DMS 273 treated with DMSO at 0.1 percent for 48 hours (cell line): ENCODE results near the gene USP47.

Source experiments
- DNase-seq: peaks from one replicate; lab custom pipeline; 2025; lab: John Stamatoyannopoulos, UW

Gene USP47

DNA sequence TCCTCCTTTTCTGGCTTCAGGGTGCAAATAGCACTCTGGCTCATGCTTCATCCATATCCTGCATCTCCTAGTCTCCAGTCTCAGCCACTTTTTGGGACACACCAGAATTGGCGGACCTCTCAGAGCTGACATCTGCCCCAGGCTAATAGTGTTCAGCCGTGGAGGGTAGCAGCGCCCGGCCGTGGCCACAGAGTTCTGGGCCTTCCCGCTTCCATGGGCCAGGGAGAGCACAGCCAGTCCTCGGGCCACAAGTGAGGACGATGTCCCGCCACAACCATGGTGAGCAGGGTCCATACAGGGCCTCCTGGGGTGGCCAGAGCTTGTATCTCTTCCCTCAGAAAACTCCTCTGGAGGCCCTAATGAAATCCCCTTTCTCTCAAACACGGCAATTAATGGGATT lies 140.7 kb downstream of the USP47 start:
- DNase-seq, result no peak

DNA sequence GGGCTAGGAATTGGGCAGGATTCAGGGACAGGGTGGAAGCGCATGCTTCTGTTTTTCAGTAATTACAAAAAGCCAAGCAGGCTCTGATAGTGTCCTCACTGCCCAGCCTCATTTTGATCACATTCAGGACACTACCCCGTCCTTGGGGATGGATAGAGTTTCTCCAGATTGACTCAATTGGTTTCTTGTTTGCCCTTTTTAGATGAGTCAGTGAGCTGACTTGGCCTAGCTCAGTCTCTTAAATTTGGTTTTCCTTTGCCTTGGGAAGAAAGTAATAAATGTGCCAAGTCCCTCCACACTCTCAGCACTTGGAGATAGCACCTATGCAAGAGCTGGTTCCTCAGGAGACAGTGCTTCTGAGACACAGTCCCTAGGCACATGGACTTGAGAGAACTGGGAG lies 141.2 kb downstream of the USP47 start:
- no peak for DNase-seq

DNA sequence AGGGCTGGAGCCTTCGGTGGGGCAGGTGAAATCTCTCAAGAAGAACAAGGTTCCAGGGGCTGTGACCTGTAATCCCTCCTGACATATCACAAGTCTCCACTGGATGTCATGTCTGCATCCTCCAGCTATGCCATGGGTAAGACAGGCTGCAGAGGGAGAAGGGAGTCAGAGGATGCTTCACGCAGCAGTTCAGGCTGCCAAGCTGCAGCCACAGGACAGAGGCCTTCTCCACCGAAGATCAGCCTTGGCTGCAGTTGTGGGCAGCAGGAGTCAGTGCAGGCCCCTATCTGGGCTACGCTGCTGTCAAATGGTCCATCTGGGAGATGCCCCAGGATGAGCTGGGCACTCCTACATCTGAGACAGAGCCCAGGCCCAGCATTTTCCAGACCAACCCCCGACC lies 141.7 kb downstream of the USP47 start:
- DNase-seq, result no peak

DNA sequence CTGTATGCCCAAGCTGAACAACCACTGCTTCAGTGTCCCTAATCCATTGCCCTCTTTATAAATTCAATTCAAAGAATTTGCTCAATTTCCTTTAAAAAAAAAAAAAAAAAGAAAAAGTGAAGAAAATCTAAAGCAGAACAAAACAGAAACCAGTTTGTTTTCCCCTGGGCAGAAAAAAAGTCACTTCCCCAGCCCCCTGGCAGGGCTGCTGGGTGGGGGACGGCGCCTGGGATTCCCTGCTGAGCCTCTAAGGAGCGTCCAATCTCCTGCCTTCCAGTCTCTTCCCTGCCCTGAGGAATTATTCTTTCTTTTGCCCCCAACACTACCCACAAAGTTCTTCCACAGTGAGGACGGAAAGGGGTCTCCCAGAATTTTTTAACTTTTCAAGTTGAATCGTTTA lies 142.8 kb downstream of the USP47 start:
- DNase-seq, result no peak

DNA sequence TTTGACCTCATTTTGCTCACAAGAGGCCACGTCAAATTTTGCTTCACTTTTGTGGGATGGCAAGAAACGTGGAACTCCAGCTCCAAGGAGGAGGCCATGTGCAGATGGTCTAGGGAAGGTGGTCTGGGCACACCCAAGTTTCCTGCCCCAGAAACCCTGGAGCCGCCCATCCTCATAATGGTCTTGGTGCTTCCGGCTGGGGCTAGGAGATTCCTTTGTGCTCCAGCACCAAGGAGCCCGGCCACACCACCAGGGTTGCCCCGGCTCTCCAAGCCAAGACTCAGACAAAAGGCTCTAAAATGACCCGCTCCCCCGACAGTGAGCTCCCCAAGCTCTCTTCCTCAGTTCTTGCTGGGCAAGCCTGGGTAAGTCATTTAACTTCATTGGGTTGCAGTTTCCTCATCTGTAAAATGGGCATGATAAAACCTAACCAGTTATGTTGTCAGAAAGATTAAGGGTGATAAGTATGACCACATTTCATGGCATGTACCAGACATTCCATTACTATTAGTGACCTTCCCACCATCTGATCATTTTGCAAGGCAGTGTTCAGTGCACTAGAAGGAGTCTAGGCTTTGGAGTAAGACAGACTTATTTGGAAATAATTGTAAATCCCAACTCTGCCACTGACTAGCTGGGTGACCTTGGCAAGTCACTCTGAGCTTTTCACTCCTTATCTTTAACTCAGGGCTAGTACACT lies 143.4 kb downstream of the USP47 start:
- DNase-seq, result no peak

DNA sequence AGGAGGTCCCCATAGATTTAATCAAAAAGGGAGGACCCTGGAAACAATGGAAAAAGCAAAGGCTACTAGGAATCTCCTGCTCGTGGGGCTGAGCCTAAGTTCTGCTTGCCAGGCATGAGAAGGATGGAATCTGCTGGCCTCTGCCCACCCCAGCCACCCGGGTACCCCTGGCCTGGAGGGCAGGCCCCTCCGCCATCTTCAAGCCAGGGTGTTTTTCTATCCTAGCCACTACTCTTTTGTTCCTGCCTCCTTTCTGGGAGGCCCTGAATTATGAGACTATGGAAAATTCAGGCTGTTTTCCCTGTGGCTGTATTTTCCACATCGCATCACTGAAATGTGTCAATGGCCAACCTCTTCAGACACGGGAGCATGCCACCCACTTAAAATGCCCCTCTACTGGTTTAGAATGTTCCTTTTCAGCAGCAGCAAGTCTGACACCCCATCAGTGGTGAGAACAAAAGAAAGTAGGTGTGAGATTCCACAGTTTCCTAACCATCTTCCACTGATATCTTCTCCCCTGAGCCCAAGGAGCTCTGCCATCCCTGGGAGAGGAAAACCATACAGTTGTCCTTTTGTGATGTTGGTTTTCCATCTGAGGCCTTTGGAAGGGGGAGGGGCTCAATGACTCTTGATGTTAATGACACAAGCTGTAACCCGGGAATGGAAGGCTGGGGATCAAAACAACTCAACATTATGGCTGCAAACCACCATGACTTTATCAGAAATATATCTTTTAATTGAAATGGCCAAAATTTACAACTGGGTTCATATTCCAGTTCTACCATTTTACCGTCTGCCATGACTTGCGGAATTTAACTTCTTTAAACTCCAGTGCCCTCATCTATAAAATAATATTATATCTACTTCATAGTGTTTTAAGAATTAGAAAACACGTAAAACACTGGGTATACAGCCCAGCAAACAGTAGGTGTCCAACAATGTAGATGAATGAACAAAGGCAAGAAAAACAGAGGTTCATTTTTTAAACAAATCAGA lies 144.5 kb downstream of the USP47 start:
- DNase-seq, result no peak

DNA sequence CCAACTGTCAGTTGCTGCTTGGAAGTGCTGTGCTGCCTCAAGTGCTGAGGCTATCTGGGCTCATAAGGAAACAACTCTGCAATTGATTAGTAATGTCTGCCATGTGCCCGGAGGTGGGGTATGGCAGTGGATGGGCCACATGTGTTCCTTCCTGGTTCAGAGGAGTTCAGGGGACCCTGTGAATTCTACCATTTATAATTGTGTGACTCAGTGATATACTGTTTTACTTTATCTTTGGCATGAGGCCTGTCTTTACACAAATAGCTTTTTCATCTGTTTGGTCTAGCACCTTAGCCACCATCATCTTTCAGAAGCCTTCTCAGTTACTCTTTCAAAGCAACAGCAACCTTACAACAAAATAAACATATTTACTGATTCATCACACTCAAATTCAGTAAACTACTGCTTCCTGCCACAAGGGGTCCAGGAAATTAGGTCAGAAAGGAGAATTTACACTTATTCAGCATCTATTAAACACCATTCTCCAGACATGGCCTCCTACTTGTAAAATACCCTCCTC lies 145.8 kb downstream of the USP47 start:
- no peak for DNase-seq

DNA sequence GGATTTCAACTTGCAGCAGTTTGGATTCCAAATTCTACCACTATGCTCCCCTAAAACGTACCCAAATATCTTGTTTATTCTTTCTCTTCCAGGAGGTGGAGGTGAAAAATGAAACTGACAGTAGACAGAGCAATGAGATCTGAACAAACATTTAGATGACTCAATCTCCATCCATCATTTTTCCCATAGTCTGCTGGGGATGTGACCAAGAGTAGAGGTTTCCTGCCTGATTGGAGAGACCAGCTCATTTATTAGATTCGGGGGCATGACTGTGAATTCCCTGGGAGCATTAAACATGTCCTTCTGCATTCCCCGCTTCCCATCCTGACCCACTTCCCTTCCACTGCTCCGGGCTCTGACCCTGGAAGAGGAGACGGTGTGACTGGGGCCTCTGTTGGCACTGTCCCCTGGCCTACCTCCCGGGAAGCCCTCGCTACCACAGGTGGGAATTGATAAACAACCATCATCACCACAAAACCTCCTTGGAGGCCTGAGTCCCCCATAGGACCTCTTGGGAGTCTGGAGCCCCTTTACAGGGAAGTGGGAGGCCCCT lies 146.4 kb downstream of the USP47 start:
- no peak for DNase-seq

DNA sequence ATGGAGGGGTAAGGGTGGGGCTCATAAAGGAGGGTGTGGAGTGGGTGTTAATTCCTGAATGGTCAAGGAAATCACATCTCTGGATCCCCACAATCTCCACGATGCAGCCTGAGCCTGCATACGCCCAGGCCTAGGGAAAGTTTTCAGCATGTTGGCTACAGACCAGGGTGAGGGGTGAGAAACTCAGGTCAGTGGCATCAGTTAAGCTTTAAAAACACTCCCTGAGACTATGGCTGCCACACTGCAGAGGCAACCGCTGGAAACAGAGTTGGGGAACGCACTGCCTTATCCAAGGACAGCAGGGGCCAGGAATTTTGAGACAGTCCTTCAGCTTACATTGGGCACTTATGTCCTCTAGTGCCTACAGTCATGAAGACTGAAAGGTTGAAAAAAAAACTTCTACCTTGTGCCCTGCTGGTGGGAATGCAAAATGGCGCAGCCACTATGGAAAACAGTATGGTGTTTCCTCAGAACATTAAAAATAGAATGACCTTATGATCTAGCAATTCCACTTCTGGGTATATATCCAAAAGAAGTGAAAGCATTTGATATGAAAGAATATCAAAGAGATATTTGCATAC lies 147.0 kb downstream of the USP47 start:
- DNase-seq, result no peak

DNA sequence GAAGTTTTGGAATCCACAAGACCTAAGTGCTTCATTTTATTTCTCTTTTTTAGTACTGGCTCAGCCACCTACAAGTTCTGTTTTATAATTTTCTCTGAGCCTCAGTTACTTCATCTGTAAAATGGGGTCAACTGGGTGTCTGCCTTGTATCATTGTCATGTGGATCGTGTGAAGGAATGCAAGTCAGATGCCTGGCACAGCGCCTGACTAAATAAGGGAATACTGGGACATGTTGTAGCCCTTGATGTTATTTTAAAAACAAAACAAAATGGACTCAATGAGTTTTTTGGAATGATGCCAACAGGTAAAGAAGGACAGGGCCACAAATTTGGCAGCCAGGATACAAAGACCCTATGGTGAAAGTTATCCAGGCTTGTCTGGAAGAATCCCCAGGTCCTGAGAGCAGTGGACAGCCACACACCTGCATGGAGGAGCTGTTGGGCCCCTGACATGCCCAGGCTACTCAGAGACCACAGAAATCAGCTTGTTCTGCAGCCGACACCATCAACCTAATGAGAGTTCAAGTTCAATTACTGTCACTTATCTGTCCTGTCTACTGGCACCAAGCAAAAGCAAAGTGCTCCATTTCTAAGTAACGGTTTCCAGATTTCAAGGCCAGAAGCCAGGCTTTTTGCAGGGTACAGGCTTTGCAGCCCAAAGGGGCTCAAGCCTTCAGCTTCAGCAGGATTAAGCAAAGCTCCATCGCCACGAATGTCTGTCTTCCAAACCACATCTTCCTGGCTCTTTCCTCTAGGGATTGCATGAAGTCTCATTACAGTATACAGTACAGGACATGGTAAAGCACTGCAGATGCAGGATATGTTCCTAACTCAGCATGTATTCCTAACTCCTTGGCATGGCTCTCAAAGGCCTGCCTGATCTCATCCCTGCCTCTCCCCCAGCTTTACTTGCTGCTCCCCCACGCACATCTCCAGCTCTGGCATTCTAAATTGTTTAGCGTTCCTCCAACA lies 148.3 kb downstream of the USP47 start:
- DNase-seq, result no peak

DNA sequence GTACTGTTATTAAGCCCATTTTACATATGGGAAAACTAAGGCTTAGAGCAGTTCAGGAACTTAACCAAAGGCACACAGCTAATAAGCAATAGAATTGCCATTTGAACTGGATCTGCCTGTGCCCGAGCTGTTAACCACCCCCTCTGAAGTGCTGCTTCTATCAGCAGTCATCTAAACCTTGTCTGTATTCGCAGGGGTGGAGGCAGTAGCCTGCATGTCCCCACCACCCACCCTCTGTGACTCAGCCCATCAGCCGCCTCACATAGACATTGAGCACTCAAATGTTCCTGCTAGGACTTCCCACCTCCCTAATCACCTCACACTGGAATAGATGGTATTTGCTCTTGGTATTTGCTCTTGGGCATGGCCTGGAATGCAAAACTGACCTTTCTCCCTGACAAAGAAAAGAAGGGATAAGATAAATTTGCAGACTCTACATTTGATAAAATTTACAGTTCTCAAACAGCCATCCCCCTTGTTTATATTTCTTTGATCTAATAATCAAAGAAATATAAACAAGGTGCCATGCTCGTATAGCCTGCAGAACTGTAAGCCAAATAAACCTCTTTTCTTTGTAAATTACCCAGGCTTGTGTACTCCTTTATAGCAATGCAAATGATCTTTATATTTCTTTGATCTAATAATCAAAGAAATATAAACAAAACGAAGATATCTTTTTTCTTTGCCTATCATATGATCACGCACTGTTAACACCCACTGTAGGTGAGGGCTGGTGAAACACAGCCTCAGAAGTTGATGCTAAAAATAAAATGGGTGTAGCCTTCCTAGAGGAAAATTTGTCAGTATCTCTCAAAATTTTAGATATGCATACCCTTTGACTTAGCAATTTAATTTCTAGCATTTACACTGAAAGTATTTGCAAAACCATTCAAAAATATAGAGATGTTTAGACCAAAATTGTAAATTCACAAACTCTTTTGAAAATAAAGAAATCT lies 150.8 kb downstream of the USP47 start:
- DNase-seq, result no peak

DNA sequence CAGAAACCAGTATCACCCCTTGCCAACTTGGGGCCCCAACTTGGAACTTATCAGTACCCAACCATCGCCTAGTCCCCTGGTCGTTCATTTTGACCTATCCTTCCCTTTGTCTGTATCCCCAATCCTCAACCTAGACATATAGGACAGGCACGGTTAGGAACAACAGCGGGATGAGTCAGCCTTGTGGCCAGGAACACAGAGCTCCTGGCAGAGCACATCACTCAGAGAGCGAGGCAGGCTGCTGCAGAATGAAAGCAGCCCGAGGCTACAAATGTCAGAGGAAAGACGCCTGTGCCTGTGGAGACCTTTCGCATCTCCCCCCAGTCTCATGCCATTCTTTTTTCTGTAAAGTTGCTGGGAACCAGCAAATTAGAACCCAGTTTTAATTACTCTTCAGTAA lies 152.1 kb downstream of the USP47 start:
- DNase-seq, result no peak

DNA sequence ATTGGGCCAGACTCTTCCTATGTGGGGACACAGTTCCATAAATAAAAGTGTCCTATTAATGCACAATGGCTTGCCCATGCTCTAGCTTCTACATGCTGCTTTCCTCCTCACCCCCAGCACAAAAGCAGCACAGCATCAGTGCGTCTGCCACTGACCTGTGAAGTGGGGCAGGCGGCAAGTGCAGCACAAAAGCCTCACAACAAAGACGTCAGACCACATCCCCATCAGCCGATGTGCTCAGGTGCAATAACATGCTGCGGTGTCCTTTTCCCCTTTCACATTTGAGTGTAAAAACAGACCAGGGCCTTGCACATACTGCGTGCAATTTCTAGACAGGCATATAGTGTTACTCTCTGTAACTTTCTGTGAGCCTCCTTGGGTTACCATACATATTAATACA lies 153.8 kb downstream of the USP47 start:
- no peak for DNase-seq

DNA sequence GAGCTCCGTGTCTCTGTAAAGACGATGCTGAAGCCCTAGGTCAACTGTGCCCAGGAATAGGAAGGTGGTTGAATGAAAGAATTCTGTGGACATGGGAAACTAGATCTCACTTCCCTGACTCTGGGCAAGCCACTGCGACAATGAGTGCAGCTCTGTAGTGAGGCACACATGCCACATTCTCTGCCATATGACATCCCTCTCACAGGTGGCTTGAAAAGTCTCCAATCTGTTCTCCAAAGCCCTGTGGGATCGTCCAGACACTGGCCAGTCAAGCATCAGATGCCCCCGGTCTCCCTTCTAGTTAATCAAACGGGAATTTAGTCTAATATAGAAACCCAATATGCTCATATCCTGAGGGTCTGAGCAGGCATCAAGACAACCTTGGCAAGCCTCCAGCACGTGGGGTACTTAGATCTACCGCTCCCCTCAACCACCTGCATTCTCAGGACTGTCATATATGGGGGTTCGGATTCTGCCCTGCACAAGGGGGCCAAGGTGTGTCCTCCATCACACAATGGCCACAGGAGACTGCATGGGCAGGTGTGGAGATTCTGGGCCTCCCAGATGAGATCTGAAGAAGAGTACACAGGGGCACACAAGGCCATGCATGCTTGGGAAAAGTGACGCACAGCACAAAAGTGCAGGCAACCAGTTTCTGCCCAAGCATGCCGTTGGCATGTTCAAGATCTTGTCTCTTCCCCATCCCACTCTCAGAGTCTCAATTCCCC lies 154.7 kb downstream of the USP47 start:
- no peak for DNase-seq

DNA sequence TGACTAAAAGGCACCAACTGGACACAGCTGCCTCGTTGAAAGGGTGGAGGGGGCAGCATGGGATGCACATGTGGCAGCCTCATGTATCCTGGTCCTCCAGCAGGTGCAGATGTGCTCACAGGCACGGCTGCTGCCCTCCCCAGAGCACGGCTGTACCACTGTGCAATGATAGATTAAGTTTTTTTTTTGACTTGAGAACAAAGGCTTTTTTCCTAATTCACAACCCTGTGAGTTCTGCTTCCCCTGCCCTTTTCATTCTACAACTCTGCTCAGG lies 155.2 kb downstream of the USP47 start:
- no peak for DNase-seq

DNA sequence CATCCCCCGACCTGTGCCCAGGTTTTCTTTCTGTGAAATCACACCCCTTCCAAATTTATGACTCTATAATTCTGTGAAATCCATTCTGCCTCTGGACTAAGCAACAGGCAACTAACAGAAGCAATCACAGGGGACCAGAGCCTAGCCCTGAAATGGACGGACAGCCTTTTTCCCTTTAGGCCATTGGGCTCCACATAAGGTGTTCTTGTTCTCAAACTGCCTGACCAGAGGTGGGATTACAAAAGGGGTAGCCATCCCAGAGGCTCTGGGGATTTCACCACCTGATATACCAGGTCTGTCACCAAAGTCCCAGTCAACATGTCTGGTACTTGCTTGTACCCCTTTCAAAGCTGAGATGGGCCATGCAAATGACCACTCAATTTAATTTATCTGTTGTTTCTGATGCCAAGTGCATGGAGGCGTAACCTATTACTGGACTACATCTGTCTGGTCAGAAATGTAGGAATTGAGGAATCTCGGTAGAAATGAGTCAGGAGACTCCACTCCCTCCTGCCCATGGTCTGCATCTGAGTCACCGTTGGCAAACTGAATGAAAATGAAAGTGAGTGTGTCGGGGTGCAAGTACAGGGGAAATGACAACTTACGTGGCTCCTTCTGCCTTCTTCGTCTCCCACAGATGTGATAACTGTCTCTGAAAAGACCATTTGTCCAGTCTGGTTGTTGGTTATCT lies 156.5 kb downstream of the USP47 start:
- DNase-seq, result no peak

DNA sequence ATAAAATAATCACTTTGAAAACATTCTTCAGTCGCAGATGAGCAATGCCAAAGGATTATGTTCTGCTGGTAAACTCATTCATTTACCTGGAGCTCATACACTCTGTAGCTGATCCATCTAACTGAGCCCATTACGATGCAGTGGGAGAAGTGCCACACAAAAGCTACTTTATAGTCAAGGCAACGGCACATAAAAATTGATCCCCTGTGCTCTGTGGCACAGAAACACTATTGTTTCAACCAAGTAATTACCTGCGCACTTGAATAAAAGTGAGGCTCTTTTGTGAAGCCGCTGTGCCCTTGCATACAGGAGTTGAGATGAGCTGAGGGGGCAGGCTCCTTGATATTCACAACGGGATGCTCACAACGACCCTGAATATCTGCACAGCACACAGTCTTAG lies 159.4 kb downstream of the USP47 start:
- no peak for DNase-seq

DNA sequence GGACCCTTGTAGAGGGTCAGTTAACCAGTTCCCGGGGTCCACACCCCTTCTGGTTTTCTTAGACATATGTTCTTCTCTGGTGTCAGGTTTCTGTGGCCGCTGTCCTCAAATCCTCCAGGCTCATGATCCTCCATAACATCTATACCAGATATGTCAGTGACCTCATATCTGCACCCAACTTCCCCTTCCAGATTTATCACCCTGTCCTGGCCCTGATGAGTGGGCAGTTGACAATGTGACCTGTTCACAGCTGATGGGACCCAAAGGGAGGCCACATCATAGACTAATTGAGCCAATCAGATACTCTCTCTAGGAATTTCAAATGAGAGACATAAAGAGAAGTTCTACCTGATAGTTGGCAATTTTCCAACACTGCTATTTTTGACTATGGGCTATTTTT lies 161.6 kb downstream of the USP47 start:
- DNase-seq, result no peak

DNA sequence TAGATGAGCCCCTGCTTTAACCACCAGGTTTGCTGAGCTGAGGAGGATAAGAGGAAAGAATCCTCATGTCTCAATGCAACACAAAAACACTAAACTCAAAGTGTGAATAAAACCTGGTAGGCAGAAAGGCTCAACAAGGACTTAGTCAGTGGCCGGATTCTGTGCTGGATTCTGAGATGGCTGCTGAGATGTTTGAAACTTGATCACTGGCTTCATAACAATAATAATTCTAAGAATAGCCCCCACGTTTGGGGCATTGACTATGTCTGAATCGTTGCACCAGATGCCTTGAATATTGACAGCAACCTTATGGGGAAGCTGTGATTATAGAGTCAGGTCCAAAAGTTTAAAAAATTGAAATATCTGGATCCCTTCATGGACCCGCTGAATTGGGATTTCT lies 162.0 kb downstream of the USP47 start:
- DNase-seq, result no peak
